ENCODE data around the gene PSAPL1. TPM values are rescaled to one million over a fixed set of nuclear protein-coding genes. Genes with fewer than 3 reads are reported as not detected.

PSAPL1 gene
- polyA plus RNA-seq, 1 donor from 2014 or later = not detected

Small RNAs within 50 kb of the gene (small RNA-seq; reads per million reads assigned to genes)
- 0 reads per million in 3 experiments for gene MIR4274

Other genes with a start within 250 kb of the PSAPL1 start
- 1.0 and 2.6 TPM in 2 replicates for gene SORCS2, start 242.4 kb downstream of the PSAPL1 start, polyA plus RNA-seq